ENCODE measurements around the gene DPYD. TPM values are rescaled to one million over a fixed set of nuclear protein-coding genes. Genes with fewer than 3 reads are reported as not detected.

The DPYD gene
- polyA plus RNA-seq, 4 donors: 11.9 to 31.8 (median 26.0) TPM

DNA sequence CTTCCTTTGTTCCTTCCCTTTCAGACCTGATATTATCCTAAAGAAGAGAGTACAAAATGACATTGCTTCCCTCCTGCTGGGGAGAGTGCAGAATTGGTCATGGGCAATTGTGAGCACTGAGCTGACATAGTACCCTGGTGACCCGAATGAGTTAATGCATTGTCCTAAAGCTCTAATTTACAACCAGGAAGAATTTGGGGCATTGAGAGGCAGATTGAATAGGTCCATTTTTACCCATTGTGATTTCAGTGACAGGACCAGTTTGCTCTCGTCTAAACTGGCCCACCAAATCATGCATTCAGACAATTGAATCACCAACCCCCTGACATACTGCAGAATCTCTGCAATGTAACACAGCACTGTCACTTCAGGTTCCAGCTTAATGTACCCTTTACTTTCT is 497.4 kb downstream of the DPYD start:
- no peak for FAIRE-seq
- 81 to 82% (median 81%) methylated on average over 2 of the region's 2 CpGs for WGBS, 3 donors

DNA sequence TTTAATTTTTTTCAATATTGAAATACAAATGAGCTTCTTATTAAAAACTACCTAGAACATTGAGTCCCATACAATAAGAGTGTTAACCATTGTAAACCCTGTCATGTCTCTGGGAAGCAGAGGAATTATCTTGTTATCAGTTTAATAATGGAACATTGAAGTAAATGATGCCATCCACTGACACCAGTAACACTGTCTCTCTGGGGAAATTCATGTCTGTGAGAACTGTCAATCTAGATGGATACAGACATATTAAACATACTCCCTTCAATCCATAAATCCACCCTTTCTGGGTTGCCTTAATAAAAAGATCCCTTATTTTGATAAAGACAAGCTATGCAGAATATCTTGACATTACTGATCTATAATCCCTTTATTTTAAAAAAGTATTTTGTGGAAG is 503.2 kb downstream of the DPYD start:
- Histone ChIP-seq H3K9me3 (ENCODE audit: control insufficient read depth in 2 of 2, insufficient read depth in 1 of 2, low read depth in 1 of 2, low read length in 1 of 2) (no peaks in the 10 kb centered on the region), H3K27ac (ENCODE audit: low read depth in 1 of 3, low read length in 2 of 3) (no peak overlapping the region), H3K4me1 (ENCODE audit: control insufficient read depth in 3 of 3, insufficient read depth in 2 of 3, low read depth in 1 of 3, low read length in 2 of 3) (no peaks in the 10 kb centered on the region), H3K4me3 (ENCODE audit: low read depth in 1 of 3, low read length in 3 of 3) (no peak overlapping the region), H3K36me3 (ENCODE audit: control insufficient read depth in 3 of 3, insufficient read depth in 2 of 3, low read depth in 1 of 3, low read length in 3 of 3) (no peaks in the 10 kb centered on the region), H3K27me3 (ENCODE audit: control insufficient read depth in 3 of 3, insufficient read depth in 3 of 3, low read length in 3 of 3) (no peaks in the 10 kb centered on the region)
- no peak for FAIRE-seq
- no peak for DNase-seq

More for the DNA sequence above, 497.4 kb downstream of the DPYD start:
- H3K36me3 ChIP-seq (ENCODE audit: control insufficient read depth in 3 of 3, insufficient read depth in 2 of 3, low read depth in 1 of 3, low read length in 3 of 3): no peaks in the 10 kb centered on the region
- H3K27ac ChIP-seq (ENCODE audit: low read depth in 1 of 3, low read length in 2 of 3): no peak overlapping the region
- H3K27me3 ChIP-seq (ENCODE audit: control insufficient read depth in 3 of 3, insufficient read depth in 3 of 3, low read length in 3 of 3): no peaks in the 10 kb centered on the region
- DNase-seq: no peak
- no peak overlapping the region for H3K4me3 ChIP-seq (ENCODE audit: low read depth in 1 of 3, low read length in 3 of 3)
- H3K4me1 ChIP-seq (ENCODE audit: control insufficient read depth in 3 of 3, insufficient read depth in 2 of 3, low read depth in 1 of 3, low read length in 2 of 3): no peaks in the 10 kb centered on the region
- H3K9me3 ChIP-seq (ENCODE audit: control insufficient read depth in 2 of 2, insufficient read depth in 1 of 2, low read depth in 1 of 2, low read length in 1 of 2): no peaks in the 10 kb centered on the region

DNA sequence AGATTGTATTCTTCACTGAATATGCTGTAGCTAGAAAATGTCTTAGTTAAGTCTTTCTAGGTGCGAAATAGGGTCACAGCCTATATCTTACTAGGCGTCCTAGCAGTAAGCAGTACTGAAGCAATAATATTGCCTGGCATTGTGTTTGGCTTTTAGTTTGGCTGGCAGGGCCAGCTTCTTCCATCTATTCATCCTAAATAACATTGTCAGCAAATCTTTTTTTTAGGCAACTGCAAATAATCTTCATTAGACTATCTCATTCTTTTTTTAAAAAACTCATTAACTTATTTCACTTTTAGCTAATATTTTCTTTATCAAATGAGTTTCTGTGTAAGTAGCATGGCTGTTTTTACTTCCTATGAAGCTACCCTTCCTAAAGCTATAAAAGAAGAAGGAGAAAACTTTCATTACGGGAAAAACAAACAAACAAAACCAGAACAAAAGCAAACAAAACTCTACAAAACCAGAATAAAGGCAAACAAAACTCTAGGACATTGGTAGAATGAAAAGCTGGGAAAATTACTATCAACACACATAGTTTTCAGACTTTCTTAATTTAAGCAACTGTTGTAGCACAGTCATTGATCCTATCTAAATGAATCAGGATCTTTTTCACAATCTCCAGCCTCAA is 506.0 kb downstream of the DPYD start:
- no peak for FAIRE-seq
- H3K9me3 ChIP-seq (ENCODE audit: control insufficient read depth in 2 of 2, insufficient read depth in 1 of 2, low read depth in 1 of 2, low read length in 1 of 2): no peaks in the 10 kb centered on the region
- H3K4me1 ChIP-seq (ENCODE audit: control insufficient read depth in 3 of 3, insufficient read depth in 2 of 3, low read depth in 1 of 3, low read length in 2 of 3): no peaks in the 10 kb centered on the region
- H3K27me3 ChIP-seq (ENCODE audit: control insufficient read depth in 3 of 3, insufficient read depth in 3 of 3, low read length in 3 of 3): no peaks in the 10 kb centered on the region
- 88 to 97% (median 90%) methylated on average over 3 of the region's 3 CpGs for WGBS, 3 donors
- no peak overlapping the region for H3K4me3 ChIP-seq (ENCODE audit: low read depth in 1 of 3, low read length in 3 of 3)
- H3K36me3 ChIP-seq (ENCODE audit: control insufficient read depth in 3 of 3, insufficient read depth in 2 of 3, low read depth in 1 of 3, low read length in 3 of 3): no peaks in the 10 kb centered on the region
- no peak overlapping the region for H3K27ac ChIP-seq (ENCODE audit: low read depth in 1 of 3, low read length in 2 of 3)
- no peak for DNase-seq

DNA sequence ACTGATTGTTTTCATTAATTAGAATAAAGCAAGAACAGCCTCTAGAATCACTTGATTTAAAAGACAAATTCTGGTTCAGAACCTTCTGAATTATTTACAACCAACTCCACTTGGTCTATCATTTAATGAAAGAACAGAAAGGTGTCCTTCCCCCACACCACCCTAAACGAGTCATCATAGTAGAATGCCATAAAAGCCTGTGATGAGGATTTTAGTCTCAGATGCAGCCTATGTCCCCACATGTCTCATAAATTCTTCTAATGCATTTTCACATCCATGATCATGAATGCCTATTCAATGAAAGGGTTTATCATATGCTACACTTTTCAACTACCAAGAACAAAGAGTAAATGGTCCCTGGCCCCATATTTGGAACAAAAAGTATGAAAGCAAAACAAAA is 508.1 kb downstream of the DPYD start:
- H3K4me1 ChIP-seq (ENCODE audit: control insufficient read depth in 3 of 3, insufficient read depth in 2 of 3, low read depth in 1 of 3, low read length in 2 of 3): no peaks in the 10 kb centered on the region
- FAIRE-seq: no peak
- peaks cover 0 to 3% (median 0%) of the 10 kb centered on the region in 3 donors for H3K36me3 ChIP-seq (ENCODE audit: control insufficient read depth in 3 of 3, insufficient read depth in 2 of 3, low read depth in 1 of 3, low read length in 3 of 3)
- peaks cover 0 to under 1% of the 10 kb centered on the region in 2 donors for H3K9me3 ChIP-seq (ENCODE audit: control insufficient read depth in 2 of 2, insufficient read depth in 1 of 2, low read depth in 1 of 2, low read length in 1 of 2)
- no peak overlapping the region for H3K27ac ChIP-seq (ENCODE audit: low read depth in 1 of 3, low read length in 2 of 3)
- no peak overlapping the region for H3K4me3 ChIP-seq (ENCODE audit: low read depth in 1 of 3, low read length in 3 of 3)
- H3K27me3 ChIP-seq (ENCODE audit: control insufficient read depth in 3 of 3, insufficient read depth in 3 of 3, low read length in 3 of 3): no peaks in the 10 kb centered on the region
- WGBS, 3 donors: 3 to 67% (median 30%) methylated on average over 1 of the region's 1 CpG
- DNase-seq: no peak

DNA sequence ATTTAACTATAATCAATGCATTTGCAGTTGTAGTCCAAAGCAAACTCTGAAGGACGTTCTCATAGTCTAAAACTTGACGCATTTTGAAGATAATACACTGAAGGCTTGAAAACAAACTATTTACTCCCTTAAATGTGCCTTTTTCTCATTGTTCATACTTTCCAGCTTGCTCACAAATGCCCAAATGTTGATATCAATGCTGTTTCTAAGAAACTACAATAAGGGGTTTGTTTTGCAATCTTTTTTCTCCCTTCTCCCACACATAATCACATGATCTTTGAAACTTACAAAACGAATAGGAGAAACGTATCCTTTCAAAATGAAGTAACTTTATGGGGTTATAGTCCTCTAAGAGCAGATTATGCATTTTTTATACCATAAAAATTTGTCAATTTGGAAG is 508.7 kb downstream of the DPYD start:
- DNase-seq (no peak), FAIRE-seq (no peak)
- H3K4me3 ChIP-seq (ENCODE audit: low read depth in 1 of 3, low read length in 3 of 3): no peak overlapping the region
- H3K27me3 ChIP-seq (ENCODE audit: control insufficient read depth in 3 of 3, insufficient read depth in 3 of 3, low read length in 3 of 3): no peaks in the 10 kb centered on the region
- no peaks in the 10 kb centered on the region for H3K4me1 ChIP-seq (ENCODE audit: control insufficient read depth in 3 of 3, insufficient read depth in 2 of 3, low read depth in 1 of 3, low read length in 2 of 3)
- H3K36me3 ChIP-seq (ENCODE audit: control insufficient read depth in 3 of 3, insufficient read depth in 2 of 3, low read depth in 1 of 3, low read length in 3 of 3): peaks cover 0 to 3% (median 0%) of the 10 kb centered on the region in 3 donors
- peaks cover 0 to 4% of the 10 kb centered on the region in 2 donors for H3K9me3 ChIP-seq (ENCODE audit: control insufficient read depth in 2 of 2, insufficient read depth in 1 of 2, low read depth in 1 of 2, low read length in 1 of 2)
- H3K27ac ChIP-seq (ENCODE audit: low read depth in 1 of 3, low read length in 2 of 3): no peak overlapping the region
- WGBS, 3 donors: 79 to 85% (median 85%) methylated on average over 4 of the region's 4 CpGs

DNA sequence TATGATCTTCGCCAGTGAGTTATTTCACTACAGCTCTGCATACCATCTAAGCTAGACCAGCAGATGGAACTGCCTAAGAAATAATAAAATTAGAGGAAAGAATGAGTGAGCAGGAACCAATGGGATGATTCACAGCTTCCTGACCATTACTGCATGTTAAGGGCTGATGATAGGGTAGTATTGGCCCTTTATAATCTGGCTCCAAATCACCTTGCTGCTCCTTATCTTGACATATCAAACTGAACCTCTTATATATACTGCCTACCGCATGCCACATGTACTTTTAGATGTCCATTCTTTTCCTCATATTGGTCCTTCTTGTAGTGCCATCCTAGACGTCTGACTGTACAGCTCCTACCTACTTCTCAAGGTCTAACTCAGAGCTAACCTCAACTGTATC is 524.4 kb downstream of the DPYD start:
- FAIRE-seq: no peak
- no peaks in the 10 kb centered on the region for H3K36me3 ChIP-seq (ENCODE audit: control insufficient read depth in 3 of 3, insufficient read depth in 2 of 3, low read depth in 1 of 3, low read length in 3 of 3)

DNA sequence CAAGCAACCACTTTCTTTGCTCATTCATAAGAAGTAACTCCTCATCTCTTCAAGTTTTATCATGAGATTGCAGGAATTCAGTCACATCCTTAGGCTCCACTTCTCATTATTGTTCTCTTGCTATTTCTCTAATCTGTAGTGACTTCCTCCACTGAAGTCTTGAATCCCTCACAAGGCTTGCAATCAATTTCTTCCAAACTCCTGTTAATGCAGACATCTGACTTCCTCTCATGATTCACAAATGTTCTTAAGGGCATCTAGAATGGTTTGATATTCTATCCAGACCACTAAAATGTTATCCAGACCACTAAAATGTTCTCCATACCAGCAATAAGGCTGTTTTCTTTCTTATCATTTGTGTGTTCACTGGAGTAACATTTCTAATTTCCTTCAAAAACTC is 528.1 kb downstream of the DPYD start:
- Histone ChIP-seq H3K27me3 (ENCODE audit: control insufficient read depth in 3 of 3, insufficient read depth in 3 of 3, low read length in 3 of 3) (no peaks in the 10 kb centered on the region), H3K4me1 (ENCODE audit: control insufficient read depth in 3 of 3, insufficient read depth in 2 of 3, low read depth in 1 of 3, low read length in 2 of 3) (no peaks in the 10 kb centered on the region), H3K4me3 (ENCODE audit: low read depth in 1 of 3, low read length in 3 of 3) (no peak overlapping the region), H3K36me3 (ENCODE audit: control insufficient read depth in 3 of 3, insufficient read depth in 2 of 3, low read depth in 1 of 3, low read length in 3 of 3) (no peaks in the 10 kb centered on the region), H3K9me3 (ENCODE audit: control insufficient read depth in 2 of 2, insufficient read depth in 1 of 2, low read depth in 1 of 2, low read length in 1 of 2) (no peaks in the 10 kb centered on the region), H3K27ac (ENCODE audit: low read depth in 1 of 3, low read length in 2 of 3) (no peak overlapping the region)
- DNase-seq: no peak
- FAIRE-seq: no peak

More for the DNA sequence above, 524.4 kb downstream of the DPYD start:
- Histone ChIP-seq H3K4me1 (ENCODE audit: control insufficient read depth in 3 of 3, insufficient read depth in 2 of 3, low read depth in 1 of 3, low read length in 2 of 3) (no peaks in the 10 kb centered on the region), H3K9me3 (ENCODE audit: control insufficient read depth in 2 of 2, insufficient read depth in 1 of 2, low read depth in 1 of 2, low read length in 1 of 2) (no peaks in the 10 kb centered on the region), H3K27ac (ENCODE audit: low read depth in 1 of 3, low read length in 2 of 3) (no peak overlapping the region), H3K4me3 (ENCODE audit: low read depth in 1 of 3, low read length in 3 of 3) (no peak overlapping the region), H3K27me3 (ENCODE audit: control insufficient read depth in 3 of 3, insufficient read depth in 3 of 3, low read length in 3 of 3) (no peaks in the 10 kb centered on the region)
- WGBS, 3 donors: 83 to 93% (median 87%) methylated on average over 3 of the region's 3 CpGs
- DNase-seq: no peak

DNA sequence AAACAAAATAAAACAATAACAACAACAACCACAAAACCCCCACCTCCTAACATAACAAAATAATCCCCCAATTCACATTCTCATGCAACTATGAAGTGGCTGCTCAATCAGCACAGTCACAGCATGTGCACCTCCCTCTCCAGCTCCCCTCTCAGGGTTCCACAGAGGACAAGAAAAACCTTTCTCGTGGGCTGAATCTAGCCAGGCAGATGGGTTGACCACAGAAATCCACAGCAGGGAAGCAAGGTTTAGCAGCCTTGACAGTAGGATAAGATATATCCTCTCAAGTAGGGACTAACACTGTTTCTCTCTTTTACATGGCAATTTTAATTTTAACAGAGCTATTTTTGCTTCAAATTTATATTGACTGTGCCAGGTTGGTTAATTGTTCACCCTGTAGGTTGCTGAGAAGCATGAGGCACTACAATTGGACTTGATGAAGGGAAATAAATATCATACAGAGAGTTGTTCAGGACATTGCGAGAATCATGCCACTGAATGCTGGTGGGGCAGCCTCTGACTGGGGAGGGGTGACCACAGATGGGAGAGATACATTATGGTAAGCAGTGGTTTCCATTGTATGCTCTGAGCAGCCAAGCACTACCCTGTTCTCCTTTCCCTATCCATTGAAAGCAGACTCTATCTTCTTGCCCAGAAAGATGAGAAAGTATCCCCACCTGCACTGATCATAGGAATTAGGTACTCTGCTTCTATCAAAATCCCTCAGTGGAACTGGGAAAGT is 535.1 kb downstream of the DPYD start:
- DNase-seq (no peak), FAIRE-seq (no peak)

More for the DNA sequence above, 535.1 kb downstream of the DPYD start:
- Histone ChIP-seq H3K36me3 (ENCODE audit: control insufficient read depth in 3 of 3, insufficient read depth in 2 of 3, low read depth in 1 of 3, low read length in 3 of 3) (no peaks in the 10 kb centered on the region), H3K9me3 (ENCODE audit: control insufficient read depth in 2 of 2, insufficient read depth in 1 of 2, low read depth in 1 of 2, low read length in 1 of 2) (no peaks in the 10 kb centered on the region), H3K4me3 (ENCODE audit: low read depth in 1 of 3, low read length in 3 of 3) (no peak overlapping the region), H3K4me1 (ENCODE audit: control insufficient read depth in 3 of 3, insufficient read depth in 2 of 3, low read depth in 1 of 3, low read length in 2 of 3) (no peaks in the 10 kb centered on the region), H3K27ac (ENCODE audit: low read depth in 1 of 3, low read length in 2 of 3) (no peak overlapping the region), H3K27me3 (ENCODE audit: control insufficient read depth in 3 of 3, insufficient read depth in 3 of 3, low read length in 3 of 3) (no peaks in the 10 kb centered on the region)
- WGBS, 3 donors: 84 to 94% (median 93%) methylated on average over 2 of the region's 2 CpGs
